ENCODE data around the gene ZFHX2. TPM values are rescaled to one million over a fixed set of nuclear protein-coding genes. Genes with fewer than 3 reads are reported as not detected.

Gene ZFHX2
- total RNA-seq, 5 donors from 2014 or later (not counting 1 experiment from before 2014, with no cell fraction given) = 0.15 to 1.3 (median 0.44) TPM

DNA sequence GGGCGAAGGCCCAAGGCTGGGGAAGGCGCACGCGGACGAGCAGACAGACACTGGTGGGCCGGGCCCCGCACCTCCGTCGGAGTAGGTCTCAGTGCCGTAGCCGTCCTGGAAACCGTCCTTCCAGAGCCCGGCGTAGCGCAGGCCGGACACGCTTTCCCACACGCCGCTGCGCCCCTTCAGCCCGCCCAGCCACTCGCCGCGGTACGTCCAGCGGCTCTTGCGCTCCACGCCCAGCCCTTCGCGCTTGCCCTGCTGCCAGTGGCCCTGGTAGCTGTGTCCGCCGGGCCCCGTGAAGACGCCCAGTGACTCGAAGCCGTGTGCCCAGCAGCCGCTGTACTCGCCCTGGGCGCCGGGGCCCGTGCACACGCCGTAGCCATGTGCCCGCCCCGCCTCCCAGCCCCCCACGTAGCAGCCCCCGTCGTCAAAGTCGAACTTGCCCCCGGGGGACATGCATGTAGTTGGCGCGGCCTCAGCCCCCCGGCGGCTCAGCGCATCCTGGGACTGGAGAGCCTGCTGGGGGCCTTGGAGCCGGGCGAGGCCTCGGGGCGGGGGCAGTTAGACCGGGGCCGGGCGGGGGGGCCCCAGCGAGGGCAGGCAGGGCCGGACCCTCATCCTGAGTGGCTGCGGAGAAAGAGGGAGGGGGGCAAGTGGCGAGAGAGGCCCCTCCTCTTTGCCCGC lies 25.6 kb upstream of the ZFHX2 start:
- Mint-ChIP-seq H3K36me3 (peaks cover 3% of the 10 kb centered on the region), H3K27me3 (peaks cover 52 to 61% of the 10 kb centered on the region in 2 donors), H3K4me3 (peak overlapping the region; percentile 34 to 80 (median 45)), H3K4me1 (peaks cover 18 to 27% (median 19%) of the 10 kb centered on the region in 3 donors), H3K27ac (no peak overlapping the region), H3K9me3 (no peaks in the 10 kb centered on the region)
- Histone ChIP-seq H3K4me3 (ENCODE audit: control insufficient read depth in 1 of 2, extremely low read depth in 1 of 2, low read length in 1 of 2) (peak overlapping the region in 1 of 2 donors; percentile 32), H3K27me3 (replicated peaks in 1 of 2; ENCODE audit: control insufficient read depth in 2 of 2, extremely low read depth in 1 of 2, insufficient read depth in 2 of 2, low read length in 1 of 2) (peaks cover 16 to 73% of the 10 kb centered on the region in 2 experiments), H3K9me3 (no peaks in the 10 kb centered on the region), H3K36me3 (ENCODE audit: control insufficient read depth in 2 of 2, extremely low read depth in 1 of 2, insufficient read depth in 1 of 2, low read length in 1 of 2) (no peaks in the 10 kb centered on the region), H3K27ac (ENCODE audit: low read length) (no peak overlapping the region), H3K4me1 (ENCODE audit: control insufficient read depth in 1 of 2, extremely low read depth in 1 of 2, insufficient read depth in 2 of 2, low read length in 2 of 2) (peaks cover 0 to 23% of the 10 kb centered on the region in 2 experiments)
- ATAC-seq (replicated peaks in 1 of 4) (peak; percentile 26 to 47 (median 44)), DNase-seq (peak in 1 of 35 experiments; percentile 13)
- CTCF ChIA-PET = no interaction called here
- POLR2A ChIA-PET = interaction anchor here in 1 of 2 donors (0.5 kb wide), 1 partner anchor 49 kb away, joined by 3 read pairs; no protein-coding TSS in a partner anchor
- WGBS (ENCODE audit: insufficient coverage) = 13% methylated on average over 59 of the region's 67 CpGs

DNA sequence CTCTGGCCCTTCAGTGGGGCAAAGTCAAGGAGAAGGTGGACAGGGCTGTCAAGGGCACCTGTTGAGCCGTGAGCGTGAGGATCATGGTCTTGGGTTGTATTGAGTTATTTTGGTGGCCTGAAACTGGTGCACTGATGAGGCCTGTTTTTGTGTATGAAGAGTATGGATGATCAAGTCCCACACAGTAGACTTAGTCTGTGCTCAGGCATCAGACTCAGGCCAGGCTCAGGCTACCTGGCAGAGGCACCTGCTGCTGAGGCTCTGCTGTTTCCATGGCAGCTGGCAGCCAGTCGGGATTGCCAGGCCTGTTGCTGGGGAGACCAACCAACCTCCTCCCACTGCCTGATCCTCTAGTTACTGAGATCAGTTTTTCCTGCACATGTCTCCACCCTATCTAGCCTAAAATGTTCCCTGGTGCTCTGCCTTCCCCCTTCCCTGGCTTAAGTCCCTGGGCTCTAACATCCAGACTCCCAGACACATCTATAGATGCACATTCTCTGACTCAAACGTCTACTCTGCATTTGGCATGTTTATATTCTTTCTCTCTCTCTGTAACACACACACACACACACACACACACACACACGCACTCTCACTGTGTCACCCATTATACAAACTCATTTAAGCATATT lies 21.9 kb upstream of the ZFHX2 start:
- ATAC-seq (replicated peaks in 1 of 4) = no peak
- peaks cover 0 to 32% of the 10 kb centered on the region in 2 experiments for H3K4me1 ChIP-seq (ENCODE audit: control insufficient read depth in 1 of 2, extremely low read depth in 1 of 2, insufficient read depth in 2 of 2, low read length in 2 of 2)
- Mint-ChIP-seq H3K36me3 (peaks cover 3% of the 10 kb centered on the region), H3K9me3 (no peaks in the 10 kb centered on the region), H3K27me3 (peaks cover 37 to 41% of the 10 kb centered on the region in 2 donors), H3K4me3 (no peak overlapping the region), H3K27ac (no peak overlapping the region), H3K4me1 (peaks cover 20 to 26% (median 20%) of the 10 kb centered on the region in 3 donors)
- H3K27ac ChIP-seq (ENCODE audit: low read length) = no peak overlapping the region
- CTCF ChIA-PET = no interaction called here
- 84% methylated on average over 4 of the region's 5 CpGs for WGBS (ENCODE audit: insufficient coverage)
- H3K4me3 ChIP-seq (ENCODE audit: control insufficient read depth in 1 of 2, extremely low read depth in 1 of 2, low read length in 1 of 2) = no peak overlapping the region
- DNase-seq = no peak
- H3K27me3 ChIP-seq (replicated peaks in 1 of 2; ENCODE audit: control insufficient read depth in 2 of 2, extremely low read depth in 1 of 2, insufficient read depth in 2 of 2, low read length in 1 of 2) = peaks cover 10 to 64% of the 10 kb centered on the region in 2 experiments
- H3K36me3 ChIP-seq (ENCODE audit: control insufficient read depth in 2 of 2, extremely low read depth in 1 of 2, insufficient read depth in 1 of 2, low read length in 1 of 2) = no peaks in the 10 kb centered on the region
- POLR2A ChIA-PET = interaction anchor here in 1 of 2 donors (0.6 kb wide), 1 partner anchor 19 kb away, joined by 4 read pairs; no protein-coding TSS in a partner anchor
- H3K9me3 ChIP-seq = no peaks in the 10 kb centered on the region

DNA sequence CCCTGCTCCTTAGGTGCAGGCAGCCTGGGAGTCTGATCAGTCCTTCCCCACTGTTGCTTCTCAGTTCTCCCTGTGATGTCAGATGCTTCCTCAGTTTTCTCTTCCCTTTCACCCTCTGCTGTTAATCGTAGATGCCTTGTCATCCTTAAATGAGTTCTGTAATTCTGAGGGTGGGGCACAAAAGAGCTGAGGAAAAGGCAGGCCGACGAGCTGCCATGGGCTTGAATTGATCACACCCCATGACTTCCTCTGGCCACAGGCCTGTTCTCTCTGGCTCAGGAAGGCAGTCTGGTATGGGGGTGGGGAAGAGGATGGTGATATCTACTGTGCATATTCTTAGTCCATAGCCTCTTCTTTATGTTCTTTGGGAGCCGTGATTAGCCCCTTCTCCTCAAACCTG lies 21.3 kb upstream of the ZFHX2 start:
- Mint-ChIP-seq H3K27me3 (peaks cover 32 to 36% of the 10 kb centered on the region in 2 donors), H3K4me1 (peaks cover 23 to 29% (median 24%) of the 10 kb centered on the region in 3 donors), H3K36me3 (peaks cover 3% of the 10 kb centered on the region), H3K4me3 (no peak overlapping the region), H3K27ac (no peak overlapping the region), H3K9me3 (no peaks in the 10 kb centered on the region)
- ATAC-seq (replicated peaks in 1 of 4) (no peak), DNase-seq (no peak)
- Histone ChIP-seq H3K27ac (ENCODE audit: low read length) (no peak overlapping the region), H3K27me3 (replicated peaks in 1 of 2; ENCODE audit: control insufficient read depth in 2 of 2, extremely low read depth in 1 of 2, insufficient read depth in 2 of 2, low read length in 1 of 2) (peaks cover 10 to 57% of the 10 kb centered on the region in 2 experiments), H3K36me3 (ENCODE audit: control insufficient read depth in 2 of 2, extremely low read depth in 1 of 2, insufficient read depth in 1 of 2, low read length in 1 of 2) (no peaks in the 10 kb centered on the region), H3K4me1 (ENCODE audit: control insufficient read depth in 1 of 2, extremely low read depth in 1 of 2, insufficient read depth in 2 of 2, low read length in 2 of 2) (peaks cover 4 to 33% of the 10 kb centered on the region in 2 experiments), H3K4me3 (ENCODE audit: control insufficient read depth in 1 of 2, extremely low read depth in 1 of 2, low read length in 1 of 2) (no peak overlapping the region), H3K9me3 (no peaks in the 10 kb centered on the region)
- ChIA-PET POLR2A (interaction anchor here in 1 of 2 donors (0.6 kb wide), 1 partner anchor 19 kb away, joined by 4 read pairs; no protein-coding TSS in a partner anchor), CTCF (no interaction called here)
- no CpG with 5 or more reads among the region's 4 CpGs for WGBS (ENCODE audit: insufficient coverage)

DNA sequence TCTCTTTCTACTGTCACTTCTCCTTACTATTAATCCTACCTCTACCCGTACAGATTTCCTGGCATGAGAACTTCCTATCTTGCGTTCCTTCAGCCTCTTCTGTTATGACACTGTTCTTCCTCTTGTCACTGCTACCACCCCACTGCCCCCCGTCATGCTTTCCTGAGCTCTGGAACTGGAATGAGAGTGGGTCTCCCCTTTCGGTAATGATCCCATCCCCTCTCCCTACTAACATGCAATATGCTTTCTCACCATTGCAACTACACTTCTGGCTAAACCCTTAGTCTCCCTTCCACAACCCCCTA lies 20.9 kb upstream of the ZFHX2 start:
- Histone ChIP-seq H3K4me1 (ENCODE audit: control insufficient read depth in 1 of 2, extremely low read depth in 1 of 2, insufficient read depth in 2 of 2, low read length in 2 of 2) (peaks cover 5 to 33% of the 10 kb centered on the region in 2 experiments), H3K9me3 (no peaks in the 10 kb centered on the region), H3K4me3 (ENCODE audit: control insufficient read depth in 1 of 2, extremely low read depth in 1 of 2, low read length in 1 of 2) (no peak overlapping the region), H3K27ac (ENCODE audit: low read length) (no peak overlapping the region), H3K27me3 (replicated peaks in 1 of 2; ENCODE audit: control insufficient read depth in 2 of 2, extremely low read depth in 1 of 2, insufficient read depth in 2 of 2, low read length in 1 of 2) (peaks cover 10 to 53% of the 10 kb centered on the region in 2 experiments), H3K36me3 (ENCODE audit: control insufficient read depth in 2 of 2, extremely low read depth in 1 of 2, insufficient read depth in 1 of 2, low read length in 1 of 2) (no peaks in the 10 kb centered on the region)
- CTCF ChIA-PET = interaction anchor here in 1 of 2 donors (0.6 kb wide), 1 partner anchor 645 kb away, joined by 3 read pairs; no protein-coding TSS in a partner anchor
- 68% methylated on average over 4 of the region's 4 CpGs for WGBS (ENCODE audit: insufficient coverage)
- Mint-ChIP-seq H3K4me3 (no peak overlapping the region), H3K9me3 (no peaks in the 10 kb centered on the region), H3K4me1 (peaks cover 24 to 33% (median 28%) of the 10 kb centered on the region in 3 donors), H3K36me3 (peaks cover 3% of the 10 kb centered on the region), H3K27ac (no peak overlapping the region), H3K27me3 (peaks cover 32 to 36% of the 10 kb centered on the region in 2 donors)
- no peak for DNase-seq
- POLR2A ChIA-PET = no interaction called here
- ATAC-seq (replicated peaks in 1 of 4) = no peak

DNA sequence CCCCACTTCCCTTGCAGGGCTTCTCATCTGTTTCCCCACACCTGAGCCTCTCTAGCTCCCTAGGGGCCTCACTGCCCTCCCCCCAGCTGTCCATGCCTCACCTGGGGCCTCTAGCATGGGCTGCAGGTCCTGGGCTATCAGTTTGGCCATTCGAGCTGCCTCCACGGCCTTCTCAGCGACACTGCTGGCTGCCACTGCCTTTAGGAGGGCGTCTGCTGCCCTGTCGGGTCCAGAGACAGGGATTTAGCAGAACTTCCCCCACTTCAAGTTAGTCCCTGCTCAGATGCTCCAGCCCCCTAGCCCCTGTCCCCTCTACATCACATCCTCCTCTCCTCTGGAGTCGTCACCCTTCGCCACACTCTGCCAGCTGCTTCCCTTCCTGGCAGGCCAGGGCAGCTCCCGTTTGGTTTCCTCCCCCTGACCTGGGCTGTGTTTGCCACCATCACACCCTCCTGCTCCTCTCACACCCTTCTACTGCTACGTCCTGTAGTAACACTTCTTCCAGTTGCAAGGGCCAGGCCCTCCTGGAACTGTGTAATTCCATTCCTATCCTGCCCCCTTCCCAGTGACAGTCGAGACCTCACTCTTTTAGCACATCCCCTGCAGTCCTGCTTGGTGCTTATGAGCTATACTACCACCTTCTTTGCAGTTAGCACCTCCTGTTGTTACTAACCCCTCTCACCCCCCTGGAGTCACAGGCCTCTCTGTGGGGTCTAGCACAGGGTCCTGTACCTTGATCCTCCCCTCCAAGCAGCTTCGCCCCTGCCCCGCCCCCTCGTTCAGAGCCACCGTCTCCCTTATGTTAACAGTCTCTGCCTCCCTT lies 20.3 kb upstream of the ZFHX2 start:
- 62% methylated on average over 14 of the region's 14 CpGs for WGBS (ENCODE audit: insufficient coverage)
- peaks cover 3% of the 10 kb centered on the region for H3K36me3 Mint-ChIP-seq
- Histone ChIP-seq H3K4me3 (ENCODE audit: control insufficient read depth in 1 of 2, extremely low read depth in 1 of 2, low read length in 1 of 2) (no peak overlapping the region), H3K27ac (ENCODE audit: low read length) (no peak overlapping the region), H3K36me3 (ENCODE audit: control insufficient read depth in 2 of 2, extremely low read depth in 1 of 2, insufficient read depth in 1 of 2, low read length in 1 of 2) (no peaks in the 10 kb centered on the region), H3K27me3 (replicated peaks in 1 of 2; ENCODE audit: control insufficient read depth in 2 of 2, extremely low read depth in 1 of 2, insufficient read depth in 2 of 2, low read length in 1 of 2) (peaks cover 10 to 48% of the 10 kb centered on the region in 2 experiments), H3K4me1 (ENCODE audit: control insufficient read depth in 1 of 2, extremely low read depth in 1 of 2, insufficient read depth in 2 of 2, low read length in 2 of 2) (peaks cover 5 to 30% of the 10 kb centered on the region in 2 experiments), H3K9me3 (no peaks in the 10 kb centered on the region)
- POLR2A ChIA-PET = no interaction called here
- ATAC-seq (replicated peaks in 1 of 4) (no peak), DNase-seq (no peak)
- CTCF ChIA-PET = interaction anchor here in 1 of 2 donors (0.6 kb wide), 1 partner anchor 645 kb away, joined by 3 read pairs; no protein-coding TSS in a partner anchor
- peaks cover 31 to 33% of the 10 kb centered on the region in 2 donors for H3K27me3 Mint-ChIP-seq
- no peak overlapping the region for H3K27ac Mint-ChIP-seq
- H3K4me1 Mint-ChIP-seq = peaks cover 24 to 33% (median 29%) of the 10 kb centered on the region in 3 donors
- H3K9me3 Mint-ChIP-seq = no peaks in the 10 kb centered on the region
- no peak overlapping the region for H3K4me3 Mint-ChIP-seq
